Thoracic aorta (tissue), 2 donors: ENCODE results near the gene ATP6V1G2. TPM values are rescaled to one million over a fixed set of nuclear protein-coding genes. Genes with fewer than 3 reads are reported as not detected.

ENCODE experiments used
- ATAC-seq: fragments of 150-250 bp; one replicate; pipeline ENCODE4 v1.8.0; 2017; ENCODE audit warnings: low read depth; ENCODE audit not compliant: insufficient number of reproducible peaks, low FRiP score
- DNase-seq: peaks from one replicate; pipeline ENCODE4 v3.0.0-alpha.2; 2020; ENCODE audit warnings: low spot score
- H3K27ac ChIP-seq, 2 donors: fragments of 200-600 bp; sonication (generic); 1 replicate in 1 of 2; 2 replicates in 1 of 2; pipeline ENCODE4 v1.5.1; 2016; ENCODE audit warnings: mild to moderate bottlenecking in 2 of 2, moderate library complexity in 2 of 2
- H3K27me3 ChIP-seq: fragments of 200-600 bp; sonication (generic); replicated peaks from 2 replicates; pipeline ENCODE4 v1.6.0; 2016; ENCODE audit warnings: mild to moderate bottlenecking; ENCODE audit not compliant: insufficient read depth
- H3K36me3 ChIP-seq: fragments of 200-600 bp; sonication (generic); one replicate; pipeline ENCODE4 v1.5.1; 2016
- H3K4me1 ChIP-seq, 2 donors: fragments of 200-600 bp; sonication (generic); 1 replicate in 1 of 2; 2 replicates in 1 of 2; pipeline versions ENCODE4 v1.5.1 to v1.6.0; 2016; ENCODE audit warnings: low read depth in 2 of 2, mild to moderate bottlenecking in 1 of 2; ENCODE audit not compliant: control insufficient read depth in 1 of 2
- H3K4me3 ChIP-seq: fragments of 200-600 bp; sonication (generic); 2 replicates; pipeline ENCODE4 v1.5.1; 2016; ENCODE audit warnings: mild to moderate bottlenecking
- H3K9me3 ChIP-seq: fragments of 200-600 bp; sonication (generic); 2 replicates; pipeline ENCODE4 v1.5.1; 2016
- total RNA-seq, 2 donors: library from RNA; depleted of rRNA; stranded (reverse); fragments of >200 nt; gene quantifications; one replicate each; pipeline versions ENCODE4 v1.1.0 to v1.2.3, GENCODE V29; 2016
- TF ChIP-seq, protein P1 (sequence below): fragments of 200-600 bp; sonication (generic); IDR thresholded peaks from one replicate; pipeline ENCODE4 v1.5.1; 2019; ENCODE audit warnings: antibody characterized with exemption

The ATP6V1G2 gene
- total RNA-seq, 2 donors from 2014 or later, result 0.78 to 0.95 TPM

GRCh38 chr6:31586599-31587281 lies 40.3 kb upstream of the ATP6V1G2 start:
- Histone ChIP-seq H3K4me3 (peak overlapping the region; percentile 25), H3K27me3 (no peaks in the 10 kb centered on the region), H3K9me3 (no peaks in the 10 kb centered on the region), H3K27ac (peak overlapping the region in 1 of 2 donors; percentile 19), H3K36me3 (no peaks in the 10 kb centered on the region), H3K4me1 (peaks cover 5 to 8% of the 10 kb centered on the region in 2 donors)
- DNase-seq (no peak), ATAC-seq (no peak)
- TF ChIP-seq, protein P1, sequence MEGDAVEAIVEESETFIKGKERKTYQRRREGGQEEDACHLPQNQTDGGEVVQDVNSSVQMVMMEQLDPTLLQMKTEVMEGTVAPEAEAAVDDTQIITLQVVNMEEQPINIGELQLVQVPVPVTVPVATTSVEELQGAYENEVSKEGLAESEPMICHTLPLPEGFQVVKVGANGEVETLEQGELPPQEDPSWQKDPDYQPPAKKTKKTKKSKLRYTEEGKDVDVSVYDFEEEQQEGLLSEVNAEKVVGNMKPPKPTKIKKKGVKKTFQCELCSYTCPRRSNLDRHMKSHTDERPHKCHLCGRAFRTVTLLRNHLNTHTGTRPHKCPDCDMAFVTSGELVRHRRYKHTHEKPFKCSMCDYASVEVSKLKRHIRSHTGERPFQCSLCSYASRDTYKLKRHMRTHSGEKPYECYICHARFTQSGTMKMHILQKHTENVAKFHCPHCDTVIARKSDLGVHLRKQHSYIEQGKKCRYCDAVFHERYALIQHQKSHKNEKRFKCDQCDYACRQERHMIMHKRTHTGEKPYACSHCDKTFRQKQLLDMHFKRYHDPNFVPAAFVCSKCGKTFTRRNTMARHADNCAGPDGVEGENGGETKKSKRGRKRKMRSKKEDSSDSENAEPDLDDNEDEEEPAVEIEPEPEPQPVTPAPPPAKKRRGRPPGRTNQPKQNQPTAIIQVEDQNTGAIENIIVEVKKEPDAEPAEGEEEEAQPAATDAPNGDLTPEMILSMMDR, result no peak

GRCh38 chr6:31586008-31586407 lies 39.6 kb upstream of the ATP6V1G2 start, which contains the start of gene LST1:
TSS of gene LST1 (plus strand) at chr6:31586277. CDS start at chr6:31587300, 1,023 bp downstream.
- Histone ChIP-seq H3K27ac (peak within 1 kb of the TSS in 1 of 2 donors; percentile 19), H3K36me3 (no peaks in the 10 kb centered on the region), H3K9me3 (no peaks in the 10 kb centered on the region), H3K4me1 (peaks cover 5 to 11% of the 10 kb centered on the region in 2 donors), H3K27me3 (no peaks in the 10 kb centered on the region), H3K4me3 (peak within 1 kb of the TSS; percentile 25)
- DNase-seq (no peak), ATAC-seq (no peak)
- TF ChIP-seq, protein P1, result no peak

- H3K27me3 ChIP-seq, result no peaks in the 10 kb centered on the region
- H3K9me3 ChIP-seq, result no peaks in the 10 kb centered on the region
- H3K36me3 ChIP-seq, result no peaks in the 10 kb centered on the region
- H3K4me1 ChIP-seq, result peaks cover 7 to 15% of the 10 kb centered on the region in 2 donors
- ATAC-seq (no peak), DNase-seq (no peak)
- TF ChIP-seq, protein P1, result no peak
- no peak overlapping the region for H3K27ac ChIP-seq
- no peak overlapping the region for H3K4me3 ChIP-seq
These were observed 39.1 kb upstream of the ATP6V1G2 start for GRCh38 chr6:31585491-31585890.

GRCh38 chr6:31582230-31582643 lies 35.8 kb upstream of the ATP6V1G2 start, which contains the start of gene LTB:
TSS of gene LTB (minus strand) at chr6:31582424. CDS start at chr6:31582417, 7 bp downstream.
- DNase-seq (no peak), ATAC-seq (no peak)
- peak within 1 kb of the TSS; percentile 94 for H3K4me3 ChIP-seq
- H3K4me1 ChIP-seq, result peaks cover 8 to 17% of the 10 kb centered on the region in 2 donors
- H3K9me3 ChIP-seq, result no peaks in the 10 kb centered on the region
- TF ChIP-seq, protein P1, result no peak
- H3K36me3 ChIP-seq, result no peaks in the 10 kb centered on the region
- no peaks in the 10 kb centered on the region for H3K27me3 ChIP-seq
- peak within 1 kb of the TSS; percentile 70 to 76 for H3K27ac ChIP-seq

DNA sequence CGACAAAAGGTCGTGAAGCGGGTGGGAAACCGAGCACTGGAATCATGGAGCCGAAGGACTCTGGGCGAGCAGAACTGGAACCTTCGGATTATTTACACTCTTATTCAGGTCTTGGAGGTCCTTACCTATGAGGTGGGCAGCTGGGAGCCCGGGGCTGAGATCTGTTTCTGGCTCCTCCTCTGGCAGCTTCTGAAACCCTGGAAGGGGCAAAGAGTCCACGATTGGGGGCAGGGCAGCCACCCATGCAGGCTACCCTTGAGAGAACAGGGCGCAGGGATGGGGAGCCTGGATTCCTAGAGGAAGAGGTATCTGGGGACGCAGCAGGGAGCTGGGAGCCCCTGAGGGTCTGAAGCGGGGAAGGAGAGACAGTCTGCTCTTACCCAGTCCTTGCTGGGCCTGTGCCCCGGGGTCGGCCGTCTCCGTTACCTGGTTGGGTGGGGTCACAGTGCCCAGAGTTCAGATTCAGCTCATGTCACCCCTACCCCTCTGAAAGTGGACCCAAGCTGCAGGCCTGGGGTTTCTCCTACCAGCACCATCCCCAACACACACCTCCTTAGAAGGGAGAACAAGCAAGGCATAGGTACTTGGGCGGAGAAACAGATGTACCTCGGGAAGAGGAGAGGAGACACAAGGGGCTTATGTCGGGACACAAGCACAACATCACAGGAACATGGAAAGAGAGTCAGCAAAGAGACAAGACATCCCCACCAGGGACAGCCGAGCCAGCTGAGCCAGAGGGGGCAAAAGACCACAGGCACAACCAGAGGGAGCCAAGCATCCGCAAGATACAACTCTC lies 35.2 kb upstream of the ATP6V1G2 start:
- TF ChIP-seq, protein P1, result no peak
- Histone ChIP-seq H3K36me3 (no peaks in the 10 kb centered on the region), H3K9me3 (no peaks in the 10 kb centered on the region), H3K4me3 (peak overlapping the region; percentile 94), H3K27ac (peak overlapping the region; percentile 70 to 76), H3K4me1 (peaks cover 8 to 17% of the 10 kb centered on the region in 2 donors), H3K27me3 (no peaks in the 10 kb centered on the region)
- no peak for ATAC-seq
- no peak for DNase-seq
